Measurements from ENCODE around the gene ARHGAP6.
"Not testable (repeated sequence)": the region's sequence is repeated elsewhere in the genome, so short reads cannot be mapped to it uniquely, and the experiment has no call there.

The ARHGAP6 gene

GRCh38 chrX:11641349-11642065 lies 24.2 kb downstream of the ARHGAP6 start:
- no peak overlapping the region for H3K4me3 ChIP-seq (ENCODE audit: low read depth, low read length)
- TF ChIP-seq CTCF (IDR thresholded peaks at IDR 0.05; ENCODE audit: borderline replicate concordance, insufficient read depth, low read depth, low read length) = no peak

- no peak for TF ChIP-seq CTCF (IDR thresholded peaks at IDR 0.05; ENCODE audit: borderline replicate concordance, insufficient read depth, low read depth, low read length)
Observed at GRCh38 chrX:11640089-11640488, 25.6 kb downstream of the ARHGAP6 start.

GRCh38 chrX:11632732-11633131 lies 33.0 kb downstream of the ARHGAP6 start:
- no peak overlapping the region for H3K4me3 ChIP-seq (ENCODE audit: low read depth, low read length)
- no peak for TF ChIP-seq CTCF (IDR thresholded peaks at IDR 0.05; ENCODE audit: borderline replicate concordance, insufficient read depth, low read depth, low read length)

More at GRCh38 chrX:11640089-11640488, 25.6 kb downstream of the ARHGAP6 start:
- H3K4me3 ChIP-seq (ENCODE audit: low read depth, low read length) = no peak overlapping the region

GRCh38 chrX:11629593-11630211 lies 36.0 kb downstream of the ARHGAP6 start:
- no peak for TF ChIP-seq CTCF (IDR thresholded peaks at IDR 0.05; ENCODE audit: borderline replicate concordance, insufficient read depth, low read depth, low read length)
- no peak overlapping the region for H3K4me3 ChIP-seq (ENCODE audit: low read depth, low read length)

- no peak for TF ChIP-seq CTCF (IDR thresholded peaks at IDR 0.05; ENCODE audit: borderline replicate concordance, insufficient read depth, low read depth, low read length)
- no peak overlapping the region for H3K4me3 ChIP-seq (ENCODE audit: low read depth, low read length)
Observed at GRCh38 chrX:11628399-11628798, 37.3 kb downstream of the ARHGAP6 start.

GRCh38 chrX:11626351-11626750 lies 39.4 kb downstream of the ARHGAP6 start:
- H3K4me3 ChIP-seq (ENCODE audit: low read depth, low read length) = no peak overlapping the region
- TF ChIP-seq CTCF (IDR thresholded peaks at IDR 0.05; ENCODE audit: borderline replicate concordance, insufficient read depth, low read depth, low read length) = no peak

GRCh38 chrX:11619441-11619840 lies 46.3 kb downstream of the ARHGAP6 start:
- TF ChIP-seq CTCF (IDR thresholded peaks at IDR 0.05; ENCODE audit: borderline replicate concordance, insufficient read depth, low read depth, low read length) = no peak
- H3K4me3 ChIP-seq (ENCODE audit: low read depth, low read length) = no peak overlapping the region

GRCh38 chrX:11614253-11614652 lies 51.5 kb downstream of the ARHGAP6 start:
- H3K4me3 ChIP-seq (ENCODE audit: low read depth, low read length) = not testable (repeated sequence)

Data from GM12875 (cell line).